Measurements from ENCODE around the gene HIPK4. TPM values are rescaled to one million over a fixed set of nuclear protein-coding genes. Genes with fewer than 3 reads are reported as not detected.

HIPK4 gene
- total RNA-seq, 1 experiment from 2014 or later = 0.31 TPM

DNA sequence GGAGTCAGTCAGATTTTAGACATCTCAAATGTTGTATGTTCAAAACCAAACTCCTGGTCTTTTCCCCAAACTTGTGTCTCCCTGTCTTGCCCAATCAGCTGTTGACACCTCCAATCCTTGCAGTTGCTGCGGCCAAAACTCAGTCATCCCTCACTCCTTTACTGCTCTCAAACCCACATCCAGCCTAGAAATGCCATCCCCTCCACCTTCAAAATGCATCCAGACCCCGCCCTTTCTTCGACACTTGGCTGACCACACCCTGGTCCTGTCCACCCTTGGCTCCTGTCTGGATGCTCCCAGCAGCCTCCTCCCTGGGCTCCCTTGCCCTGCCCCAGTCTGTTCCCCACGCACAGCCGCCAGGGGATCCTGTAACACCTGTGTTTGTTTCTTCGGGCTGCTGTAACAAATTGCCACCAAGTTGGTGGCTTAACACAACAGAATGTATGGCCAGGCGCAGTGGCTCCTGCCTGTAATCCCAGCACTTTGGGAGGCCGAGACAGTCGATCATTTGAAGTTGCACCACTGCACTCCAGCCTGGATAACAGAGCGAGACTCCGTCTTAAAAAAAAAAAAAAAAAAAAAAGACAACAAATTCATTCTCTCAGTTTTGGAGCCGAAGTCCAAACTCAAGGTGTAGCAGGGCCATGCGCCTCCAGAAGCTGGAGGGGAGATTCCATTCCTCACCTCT lies 29.8 kb downstream of the HIPK4 start (continued):
- TF ChIP-seq ZNF532 (CRISPR knock-in tag; IDR thresholded peaks at IDR 0.05; ENCODE audit: borderline replicate concordance) (no peak), NR1H2 (CRISPR knock-in tag; IDR thresholded peaks at IDR 0.05) (no peak), SMAD4 (CRISPR knock-in tag; IDR thresholded peaks at IDR 0.05) (no peak), JAZF1 (CRISPR knock-in tag; IDR thresholded peaks at IDR 0.05) (no peak), ZNF423 (CRISPR knock-in tag; IDR thresholded peaks at IDR 0.05) (no peak), NR2C2 (CRISPR knock-in tag; IDR thresholded peaks at IDR 0.05) (no peak), SOX15 (CRISPR knock-in tag; IDR thresholded peaks at IDR 0.05) (no peak), RORB (CRISPR knock-in tag; IDR thresholded peaks at IDR 0.05) (no peak), AR (CRISPR knock-in tag; IDR thresholded peaks at IDR 0.05) (no peak), GRHL2 (CRISPR knock-in tag; IDR thresholded peaks at IDR 0.05; ENCODE audit: insufficient replicate concordance, severe bottlenecking) (no peak), ATF1 (CRISPR knock-in tag; IDR thresholded peaks at IDR 0.05) (no peak), ATF3 (CRISPR knock-in tag; conservative IDR thresholded peaks at IDR 0.05) (no peak)
- TF ChIP-seq, protein P1, sequence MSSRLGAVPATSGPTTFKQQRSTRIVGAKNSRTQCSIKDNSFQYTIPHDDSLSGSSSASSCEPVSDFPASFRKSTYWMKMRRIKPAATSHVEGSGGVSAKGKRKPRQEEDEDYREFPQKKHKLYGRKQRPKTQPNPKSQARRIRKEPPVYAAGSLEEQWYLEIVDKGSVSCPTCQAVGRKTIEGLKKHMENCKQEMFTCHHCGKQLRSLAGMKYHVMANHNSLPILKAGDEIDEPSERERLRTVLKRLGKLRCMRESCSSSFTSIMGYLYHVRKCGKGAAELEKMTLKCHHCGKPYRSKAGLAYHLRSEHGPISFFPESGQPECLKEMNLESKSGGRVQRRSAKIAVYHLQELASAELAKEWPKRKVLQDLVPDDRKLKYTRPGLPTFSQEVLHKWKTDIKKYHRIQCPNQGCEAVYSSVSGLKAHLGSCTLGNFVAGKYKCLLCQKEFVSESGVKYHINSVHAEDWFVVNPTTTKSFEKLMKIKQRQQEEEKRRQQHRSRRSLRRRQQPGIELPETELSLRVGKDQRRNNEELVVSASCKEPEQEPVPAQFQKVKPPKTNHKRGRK (CRISPR knock-in tag; IDR thresholded peaks at IDR 0.05; ENCODE audit: borderline replicate concordance) = no peak
- TF ChIP-seq, protein P2, sequence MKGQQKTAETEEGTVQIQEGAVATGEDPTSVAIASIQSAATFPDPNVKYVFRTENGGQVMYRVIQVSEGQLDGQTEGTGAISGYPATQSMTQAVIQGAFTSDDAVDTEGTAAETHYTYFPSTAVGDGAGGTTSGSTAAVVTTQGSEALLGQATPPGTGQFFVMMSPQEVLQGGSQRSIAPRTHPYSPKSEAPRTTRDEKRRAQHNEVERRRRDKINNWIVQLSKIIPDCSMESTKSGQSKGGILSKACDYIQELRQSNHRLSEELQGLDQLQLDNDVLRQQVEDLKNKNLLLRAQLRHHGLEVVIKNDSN (CRISPR knock-in tag; IDR thresholded peaks at IDR 0.05) = no peak

DNA sequence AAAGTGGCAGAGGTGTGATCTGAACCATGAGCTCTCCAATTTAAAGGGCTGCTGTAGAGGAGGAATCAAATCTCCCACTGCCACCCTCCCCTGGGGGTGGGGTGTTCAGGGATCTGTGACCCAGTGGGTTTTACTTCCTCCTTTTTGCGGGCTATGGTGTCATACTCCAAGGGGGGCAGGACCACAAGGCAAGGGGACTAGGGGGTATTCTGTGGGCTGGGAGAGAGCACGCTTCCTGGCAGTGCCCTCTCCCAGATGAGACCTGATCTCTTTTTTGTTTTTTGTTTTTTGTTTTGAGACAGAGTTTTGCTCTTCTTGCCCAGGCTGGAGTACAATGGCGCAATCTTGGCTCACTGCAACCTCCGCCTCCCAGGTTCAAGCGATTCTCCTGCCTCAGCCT lies 31.2 kb downstream of the HIPK4 start:
- DNase-seq (ENCODE audit: low spot score) (no peak), ATAC-seq (no peak)
- no peak overlapping the region for H3K4me3 Mint-ChIP-seq
- H3K9me3 Mint-ChIP-seq = no peaks in the 10 kb centered on the region
- ChIA-PET CTCF (no interaction called here), POLR2A (no interaction called here)
- no peaks in the 10 kb centered on the region for H3K36me3 Mint-ChIP-seq
- no peaks in the 10 kb centered on the region for H3K27me3 Mint-ChIP-seq (ENCODE audit: low read depth)
- H3K4me1 Mint-ChIP-seq = no peaks in the 10 kb centered on the region
- no peak overlapping the region for H3K27ac Mint-ChIP-seq
- TF ChIP-seq GABPB1 (CRISPR knock-in tag; IDR thresholded peaks at IDR 0.05) = no peak
- no peak for TF ChIP-seq STAT6 (CRISPR knock-in tag; conservative IDR thresholded peaks at IDR 0.05; ENCODE audit: low read depth)
- no peak for TF ChIP-seq ERG (CRISPR knock-in tag; IDR thresholded peaks at IDR 0.05)
- TF ChIP-seq ZNF416 (CRISPR knock-in tag; IDR thresholded peaks at IDR 0.05) = no peak
- TF ChIP-seq KAT7 (CRISPR knock-in tag; IDR thresholded peaks at IDR 0.05; ENCODE audit: borderline replicate concordance) = no peak
- no peak for TF ChIP-seq ZNF232 (CRISPR knock-in tag; IDR thresholded peaks at IDR 0.05)
- no peak for TF ChIP-seq ZNF396 (CRISPR knock-in tag; IDR thresholded peaks at IDR 0.05; ENCODE audit: borderline replicate concordance)
- no peak for TF ChIP-seq ZMAT4 (CRISPR knock-in tag; IDR thresholded peaks at IDR 0.05)
- TF ChIP-seq CREB1 (CRISPR knock-in tag; IDR thresholded peaks at IDR 0.05) = no peak
- TF ChIP-seq JAZF1 (CRISPR knock-in tag; IDR thresholded peaks at IDR 0.05) = no peak

Measured in WTC11 (cell line).